GM12878 (cell line): ENCODE measurements around the gene POP5. TPM values are rescaled to one million over a fixed set of nuclear protein-coding genes. Genes with fewer than 3 reads are reported as not detected.

Experiments used
- ATAC-seq: fragments of 200-7000 bp; cut with Tn5 transposase; 3 replicates; pipeline ENCODE4 v1.9.1; 2020; ENCODE audit warnings: mild to moderate bottlenecking, moderate library complexity
- BruUV-seq: library from RNA; stranded (reverse); fragments of 400-500 nt; replicated peaks from 2 replicates; lab custom pipeline; 2021; lab: Mats Ljungman, UMichigan
- CTCF ChIA-PET: fragments of 300-600 bp; sonication (Branson Sonifier 250); formaldehyde crosslinking; extraction: SDS; loops from one replicate; lab custom pipeline; 2021; ENCODE audit warnings: inconsistent platforms; lab: Yijun Ruan, JAX
- POLR2A ChIA-PET: fragments of 350-600 bp; formaldehyde crosslinking; extraction: SDS; loops from one replicate; lab custom pipeline; 2021; ENCODE audit warnings: inconsistent platforms; lab: Charles Lee
- RAD21 ChIA-PET: fragments of 300-600 bp; sonication (Branson Sonifier 250); formaldehyde crosslinking; loops from one replicate; lab custom pipeline; 2023; ENCODE audit warnings: antibody characterized with exemption; ENCODE audit not compliant: unreplicated experiment; lab: Charles Lee
- SMC1A ChIA-PET: fragments of 300-600 bp; sonication (Branson Sonifier 250); formaldehyde crosslinking; loops from one replicate; lab custom pipeline; 2023; ENCODE audit not compliant: unreplicated experiment, uncharacterized antibody; lab: Charles Lee
- DNase-seq: peaks from one replicate; pipeline ENCODE4 v3.0.0-alpha.2; 2011; ENCODE audit warnings: low read depth, low spot score
- FAIRE-seq: peaks from 3 replicates; lab custom pipeline; 2011; peaks lifted over from hg19 to GRCh38; lab: Jason Lieb, UNC
- H2AFZ ChIP-seq: 2 replicates; pipeline ENCODE4 v1.6.0; 2011; ENCODE audit warnings: low read depth, low read length, control low read depth; ENCODE audit not compliant: control insufficient read depth
- H3K27ac ChIP-seq: 2 replicates; pipeline ENCODE4 v1.5.1; 2011; ENCODE audit warnings: control low read depth; ENCODE audit not compliant: control insufficient read depth, insufficient read depth
- H3K27me3 ChIP-seq, 2 experiments: replicated peaks in 1 of 2; 2 replicates each; pipeline versions ENCODE4 v1.6.0 to v1.6.1; 2011; ENCODE audit warnings: low read length in 1 of 2; ENCODE audit not compliant: control insufficient read depth in 2 of 2, insufficient read depth in 2 of 2
- H3K36me3 ChIP-seq, 2 experiments: 2 replicates each; pipeline ENCODE4 v1.5.1; 2011; ENCODE audit warnings: low read length in 1 of 2; ENCODE audit not compliant: control insufficient read depth in 2 of 2, insufficient read depth in 2 of 2
- H3K4me1 ChIP-seq: 2 replicates; pipeline ENCODE4 v1.6.1; 2011; ENCODE audit warnings: mild to moderate bottlenecking, low read length, moderate library complexity, mixed read lengths; ENCODE audit not compliant: control insufficient read depth, insufficient read depth
- H3K4me2 ChIP-seq: 2 replicates; pipeline ENCODE4 v1.6.0; 2011; ENCODE audit warnings: control low read depth; ENCODE audit not compliant: control insufficient read depth, insufficient read depth
- H3K4me3 ChIP-seq: fragments of 200-600 bp; sonication (generic); 2 replicates; pipeline ENCODE4 v1.5.1; 2016
- H3K79me2 ChIP-seq: 2 replicates; pipeline ENCODE4 v1.6.0; 2011; ENCODE audit warnings: low read length; ENCODE audit not compliant: control insufficient read depth, insufficient read depth
- H3K9ac ChIP-seq: 2 replicates; pipeline ENCODE4 v1.8.0; 2011; ENCODE audit warnings: low read length, control low read depth, mixed read lengths; ENCODE audit not compliant: control insufficient read depth, insufficient read depth
- H3K9me3 ChIP-seq: replicated peaks from 3 replicates; pipeline ENCODE4 v1.5.1; 2011; ENCODE audit warnings: mild to moderate bottlenecking, low read length; ENCODE audit not compliant: control insufficient read depth, insufficient read depth
- H4K20me1 ChIP-seq: 2 replicates; pipeline ENCODE4 v1.6.0; 2011; ENCODE audit not compliant: control insufficient read depth, insufficient read depth
- BCL3 ChIP-seq: IDR thresholded peaks from 2 replicates; pipeline ENCODE4 v1.6.1; 2011; ENCODE audit warnings: borderline replicate concordance, low read depth, mild to moderate bottlenecking, moderate library complexity, low read length; ENCODE audit not compliant: insufficient read depth, poor library complexity, severe bottlenecking
- BMI1 ChIP-seq: fragments of 450-650 bp; IDR thresholded peaks from 2 replicates; pipeline ENCODE4 v1.6.1; 2016; ENCODE audit warnings: mild to moderate bottlenecking, moderate library complexity, borderline replicate concordance
- CBX5 ChIP-seq: sonication (generic); IDR thresholded peaks from 2 replicates; pipeline ENCODE4 v1.6.1; 2016; ENCODE audit warnings: low read depth, moderate library complexity, mild to moderate bottlenecking, inconsistent platforms
- EED ChIP-seq: sonication (generic); IDR thresholded peaks from 2 replicates; pipeline ENCODE4 v1.6.1; 2016; ENCODE audit warnings: antibody characterized with exemption, low read depth
- EGR1 ChIP-seq, 2 experiments: IDR thresholded peaks; 1 replicate in 1 of 2; 2 replicates in 1 of 2; pipeline ENCODE4 v1.6.1; 2011 to 2012; ENCODE audit warnings: low read depth in 2 of 2, low read length in 2 of 2, borderline replicate concordance in 1 of 2, mild to moderate bottlenecking in 1 of 2, moderate library complexity in 1 of 2
- GABPA ChIP-seq: IDR thresholded peaks from 2 replicates; pipeline ENCODE4 v1.6.1; 2014; ENCODE audit warnings: antibody characterized with exemption, low read depth, mild to moderate bottlenecking, inconsistent platforms
- IKZF1 ChIP-seq: fragments of 450-650 bp; conservative IDR thresholded peaks from 2 replicates; pipeline ENCODE4 v1.6.1; 2017; ENCODE audit warnings: antibody characterized with exemption, mild to moderate bottlenecking
- MXI1 ChIP-seq: fragments of 150-350 bp; IDR thresholded peaks from 2 replicates; pipeline ENCODE4 v1.6.1; 2011; ENCODE audit warnings: low read depth, mild to moderate bottlenecking, inconsistent platforms, low read length, improper control_type of control experiment
- MYC ChIP-seq: IDR thresholded peaks from 2 replicates; pipeline ENCODE4 v1.6.1; 2011; ENCODE audit warnings: mild to moderate bottlenecking, low read length, moderate library complexity, inconsistent platforms; ENCODE audit not compliant: insufficient read depth, insufficient replicate concordance, insufficient read length, severe bottlenecking
- NFYA ChIP-seq: IDR thresholded peaks from 2 replicates; pipeline ENCODE4 v1.6.1; 2011; ENCODE audit warnings: low read depth, mild to moderate bottlenecking, low read length, improper control_type of control experiment, borderline replicate concordance
- NR2F1 ChIP-seq: fragments of 450-650 bp; conservative IDR thresholded peaks from 2 replicates; pipeline ENCODE4 v1.6.1; 2017; ENCODE audit warnings: mild to moderate bottlenecking
- POLR2A ChIP-seq: IDR thresholded peaks from 2 replicates; pipeline ENCODE4 v1.6.1; 2011; ENCODE audit warnings: low read depth, mild to moderate bottlenecking, low read length
- RB1 ChIP-seq: fragments of 450-650 bp; formaldehyde crosslinking; IDR thresholded peaks from 2 replicates; pipeline ENCODE4 v1.6.1; 2017; ENCODE audit warnings: mild to moderate bottlenecking, borderline replicate concordance
- RBBP5 ChIP-seq: fragments of 200-600 bp; sonication (generic); conservative IDR thresholded peaks from 2 replicates; pipeline ENCODE4 v1.6.1; 2016
- SREBF2 ChIP-seq: IDR thresholded peaks from 2 replicates; pipeline ENCODE4 v1.6.1; 2012; ENCODE audit warnings: mild to moderate bottlenecking, low read length
- STAT1 ChIP-seq: fragments of 450-650 bp; conservative IDR thresholded peaks from 2 replicates; pipeline ENCODE4 v1.6.1; 2014; ENCODE audit warnings: antibody characterized with exemption, mild to moderate bottlenecking
- SUZ12 ChIP-seq: fragments of 200-600 bp; sonication (generic); IDR thresholded peaks from one replicate; pipeline ENCODE4 v1.6.1; 2018; ENCODE audit warnings: antibody characterized with exemption, mild to moderate bottlenecking; ENCODE audit not compliant: unreplicated experiment
- WRNIP1 ChIP-seq: IDR thresholded peaks from 2 replicates; pipeline ENCODE4 v1.6.1; 2011; ENCODE audit warnings: low read depth, low read length, improper control_type of control experiment, borderline replicate concordance
- ZNF592 ChIP-seq: fragments of 450-650 bp; IDR thresholded peaks from 2 replicates; pipeline ENCODE4 v1.6.1; 2017; ENCODE audit warnings: mild to moderate bottlenecking, moderate library complexity
- WGBS: methylation state at CpG from one replicate; pipeline ENCODE4 v1.1.6; 2016; ENCODE audit warnings: low lambda C conversion rate; ENCODE audit not compliant: insufficient replicate concordance, insufficient coverage; ENCODE audit errors: missing lambda C conversion rate; 5-methylcytosine and 5-hydroxymethylcytosine counted together
- in situ Hi-C: fragments of 300-500 bp; cut with MboI; formaldehyde crosslinking; loops from 9 replicates; pipeline ENCODE4 v1.14.3; 2018; ENCODE audit warnings: mixed read lengths
- intact Hi-C: fragments of 100-400 bp; cut with micrococcal nuclease; formaldehyde crosslinking; loops from one replicate; pipeline ENCODE4 v1.14.2; 2022; ENCODE audit not compliant: unreplicated experiment
- polyA plus RNA-seq, 11 experiments: library from polyadenylated mRNA; depleted of rRNA in 4 of 11; unstranded in 6 of 11; stranded (reverse) in 5 of 11; fragments of >200 nt; fragmentation: Nextera tagmentation in 4 of 11; fragmentation: Illumina TruSeq in 1 of 11; extraction: Ambion mirVana in 4 of 11; extraction: Trizol in 1 of 11; gene quantifications; 1 replicate in 1 of 11; 2 replicates in 10 of 11; pipeline versions ENCODE4 v1.2.1 to v1.2.3, GENCODE V29; 2011 to 2016; ENCODE audit warnings: inconsistent platforms in 2 of 11, missing spikeins in 2 of 11, low read depth in 1 of 11
- total RNA-seq, 4 experiments: library from RNA; depleted of rRNA in 3 of 4; stranded (reverse); fragments of >200 nt in 3 of 4; fragmentation: Illumina TruSeq in 1 of 4; extraction: Trizol in 1 of 4; gene quantifications; 2 replicates each; pipeline versions ENCODE4 v1.2.1 to v1.2.3, GENCODE V29; 2013 to 2021

POP5 gene
- total and polyA plus RNA-seq, 10 of the 15 experiments (the other 5 are each of a cell fraction or from before 2014, with no cell fraction given), result 50.3 to 234 (median 83.7) TPM

GRCh38 chr12:120562906-120563305, 18.3 kb downstream of the POP5 start (continued):
- TF ChIP-seq BCL3, result no peak
- no peak for TF ChIP-seq CBX5
- TF ChIP-seq, all 136 proteins: peak for 0

- Histone ChIP-seq H3K4me3 (no peak overlapping the region), H3K9me3 (no peaks in the 10 kb centered on the region), H3K4me1 (no peaks in the 10 kb centered on the region), H3K9ac (no peak overlapping the region), H3K36me3 (peaks cover 18 to 27% of the 10 kb centered on the region in 2 experiments), H3K27ac (no peak overlapping the region), H3K4me2 (no peak overlapping the region), H3K27me3 (no peaks in the 10 kb centered on the region), H2AFZ (no peak overlapping the region), H4K20me1 (peaks cover 3% of the 10 kb centered on the region; the same call in 1 of the 2 replicates), H3K79me2 (no peaks in the 10 kb centered on the region)
- ATAC-seq, result no peak
- no TSS peak for BruUV-seq
- CTCF ChIA-PET, result no interaction called here
- FAIRE-seq, result no peak
- DNase-seq, result no peak
- SMC1A ChIA-PET, result no interaction called here
- intact Hi-C loops (no loop called here), in situ Hi-C loops (no loop called here)
- RAD21 ChIA-PET, result no interaction called here
- POLR2A ChIA-PET, result no interaction called here
- 100% methylated on average over 2 of the region's 2 CpGs for WGBS
- TF ChIP-seq BMI1 (no peak), EED (no peak), WRNIP1 (no peak), SUZ12 (no peak), POLR2A (no peak), MXI1 (no peak), EGR1 (IDR thresholded peaks at IDR 0.05; ENCODE audit: borderline replicate concordance in 1 of 2, low read depth in 2 of 2, low read length in 2 of 2) (no peak), STAT1 (no peak), GABPA (no peak), RBBP5 (no peak), NFYA (no peak), ZNF592 (no peak), NR2F1 (no peak), SREBF2 (no peak), RB1 (no peak), MYC (no peak), IKZF1 (no peak)
Measured at GRCh38 chr12:120557589-120557988, 23.6 kb downstream of the POP5 start.
